SW480 (cell line): ENCODE measurements around the gene DNAH14.
A peak's percentile ranks its signal among the peaks of the same experiment; 100 is the strongest.
"Not testable (repeated sequence)": the region's sequence is repeated elsewhere in the genome, so short reads cannot be mapped to it uniquely, and the experiment has no call there.

Source experiments
- DNase-seq: peaks from one replicate; pipeline ENCODE4 v3.0.0-alpha.2; 2016; ENCODE audit warnings: low spot score

DNAH14 gene

GRCh38 chr1:225347123-225347683 is 417.7 kb downstream of the DNAH14 start:
- no peak for DNase-seq

GRCh38 chr1:225348400-225348799 is 418.9 kb downstream of the DNAH14 start:
- DNase-seq: no peak

- DNase-seq: no peak
Observed at GRCh38 chr1:225349826-225350225, 420.4 kb downstream of the DNAH14 start.

GRCh38 chr1:225350872-225351271 is 421.4 kb downstream of the DNAH14 start:
- DNase-seq: no peak

GRCh38 chr1:225354906-225355305 is 425.4 kb downstream of the DNAH14 start:
- DNase-seq: no peak

- no peak for DNase-seq
Observed at GRCh38 chr1:225355863-225356262, 426.4 kb downstream of the DNAH14 start.

GRCh38 chr1:225360119-225360518 is 430.6 kb downstream of the DNAH14 start:
- DNase-seq: no peak

GRCh38 chr1:225361176-225361575 is 431.7 kb downstream of the DNAH14 start:
- DNase-seq: no peak

GRCh38 chr1:225362805-225363204 is 433.3 kb downstream of the DNAH14 start:
- no peak for DNase-seq

- DNase-seq: no peak
Observed at GRCh38 chr1:225364439-225364838, 435.0 kb downstream of the DNAH14 start.

- no peak for DNase-seq
Observed at GRCh38 chr1:225366018-225366417, 436.5 kb downstream of the DNAH14 start.

- no peak for DNase-seq
Observed at GRCh38 chr1:225366552-225366951, 437.1 kb downstream of the DNAH14 start.

- no peak for DNase-seq
Observed at GRCh38 chr1:225368036-225368552, 438.6 kb downstream of the DNAH14 start.

GRCh38 chr1:225371366-225372010 is 442.0 kb downstream of the DNAH14 start:
- no peak for DNase-seq

- no peak for DNase-seq
Observed at GRCh38 chr1:225373155-225373554, 443.7 kb downstream of the DNAH14 start.

GRCh38 chr1:225374996-225375395 is 445.5 kb downstream of the DNAH14 start:
- DNase-seq: no peak

GRCh38 chr1:225378880-225379279 is 449.4 kb downstream of the DNAH14 start:
- DNase-seq: peak; percentile 43

GRCh38 chr1:225380691-225381090 is 451.2 kb downstream of the DNAH14 start:
- no peak for DNase-seq

- not testable (repeated sequence) for DNase-seq
Observed at GRCh38 chr1:225386860-225387259, 457.4 kb downstream of the DNAH14 start.

GRCh38 chr1:225388372-225388771 is 458.9 kb downstream of the DNAH14 start:
- no peak for DNase-seq

GRCh38 chr1:225389843-225390242 is 460.4 kb downstream of the DNAH14 start:
- no peak for DNase-seq

GRCh38 chr1:225396357-225396756 is 466.9 kb downstream of the DNAH14 start:
- no peak for DNase-seq

- no peak for DNase-seq
Observed at GRCh38 chr1:225400968-225401367, 471.5 kb downstream of the DNAH14 start.
